Measurements from ENCODE around the gene SLC6A9. TPM values are rescaled to one million over a fixed set of nuclear protein-coding genes. Genes with fewer than 3 reads are reported as not detected.

Gene SLC6A9
- total and polyA plus RNA-seq, 2 of the 8 experiments (the other 6 are each of a cell fraction or from before 2014, with no cell fraction given) = 20.2 to 24.2 TPM

- TF ChIP-seq RBBP5 (IDR thresholded peaks at IDR 0.05; ENCODE audit: borderline replicate concordance, low read depth, low read length) (no peak), POLR2AphosphoS5 (IDR thresholded peaks at IDR 0.05; ENCODE audit: low read depth, low read length) (no peak)
Observed at GRCh38 chr1:44040846-44041245, 9.6 kb upstream of the SLC6A9 start (continued).

Data from H1 (cell line).